KG1 (cell line): Measurements from ENCODE around the gene RAD51B.
"Not testable (repeated sequence)": the region's sequence is repeated elsewhere in the genome, so short reads cannot be mapped to it uniquely, and the experiment has no call there.

Source experiments
- DNase-seq: peaks from one replicate; lab custom pipeline; 2025; lab: John Stamatoyannopoulos, UW

The RAD51B gene

GRCh38 chr14:68749487-68750475, 930.2 kb downstream of the RAD51B start:
- DNase-seq, result no peak

GRCh38 chr14:68752271-68753006, 932.9 kb downstream of the RAD51B start:
- no peak for DNase-seq

GRCh38 chr14:68753690-68754089, 934.1 kb downstream of the RAD51B start:
- no peak for DNase-seq

GRCh38 chr14:68755016-68755353, 935.4 kb downstream of the RAD51B start:
- no peak for DNase-seq

DNA sequence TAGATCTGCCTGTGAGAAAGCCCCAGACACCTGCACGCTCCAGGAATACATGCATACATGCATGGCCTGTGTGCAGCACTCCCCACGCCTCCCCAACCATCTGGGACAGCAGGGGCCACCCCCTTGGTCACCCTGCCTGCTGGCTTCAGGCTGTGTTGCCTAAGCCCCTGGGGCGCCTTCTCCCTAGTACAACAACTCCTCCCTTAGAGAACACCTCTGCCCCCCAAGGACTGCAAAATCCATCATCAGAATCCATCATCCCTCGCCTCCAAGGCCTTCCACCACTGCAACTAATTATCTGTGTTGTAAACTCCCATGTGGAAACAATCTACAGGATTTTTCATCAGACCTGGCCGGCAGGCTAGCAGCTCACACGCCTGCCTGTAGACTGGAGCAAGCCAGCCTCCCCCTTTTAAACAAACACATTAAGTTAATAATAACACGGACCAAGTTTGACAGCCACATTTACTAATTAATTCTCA, 936.5 kb downstream of the RAD51B start:
- DNase-seq, result no peak

GRCh38 chr14:68756734-68757133, 937.2 kb downstream of the RAD51B start:
- no peak for DNase-seq

DNA sequence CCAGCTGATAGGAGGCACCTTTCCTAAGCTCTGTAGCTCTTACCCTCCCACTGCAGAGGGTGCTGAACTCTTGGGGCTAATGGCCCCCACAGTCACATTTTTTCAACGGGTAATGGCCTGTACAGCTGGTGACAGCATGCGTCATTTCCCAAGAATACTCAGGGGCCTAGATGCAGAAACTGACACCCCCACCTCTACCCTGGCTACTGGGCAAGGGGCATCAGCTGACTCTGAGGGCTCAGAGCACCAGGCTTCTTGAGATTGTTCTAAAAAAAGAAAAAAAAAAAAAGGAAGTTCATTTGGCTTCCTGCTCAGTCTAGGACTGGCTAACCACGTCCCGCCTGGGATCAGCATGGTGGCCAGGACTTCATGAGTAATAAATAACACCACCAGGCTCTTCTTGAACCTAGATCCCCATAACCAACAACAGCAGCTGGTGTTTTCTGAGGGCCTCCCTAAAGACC, 938.1 kb downstream of the RAD51B start:
- DNase-seq, result peak; percentile 86

DNA sequence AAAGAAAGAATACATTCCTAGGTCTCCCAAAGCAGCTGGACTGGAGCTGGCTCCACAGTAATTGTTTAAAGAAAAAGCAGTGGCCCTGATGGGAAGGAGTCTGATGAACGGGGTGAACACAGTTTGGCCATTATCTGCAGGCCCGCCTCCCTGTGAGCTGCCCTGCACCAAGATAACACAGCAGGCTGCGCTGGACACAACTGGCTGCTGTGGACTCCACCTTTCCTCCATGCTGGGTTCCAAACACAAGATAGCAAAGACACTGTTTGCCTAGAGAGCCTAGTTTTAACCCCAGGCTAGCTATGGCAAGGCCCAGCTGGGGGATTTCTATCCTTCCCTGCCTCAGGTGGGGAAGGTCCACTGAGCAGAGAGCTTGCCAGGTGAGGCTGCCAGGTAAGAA, 938.7 kb downstream of the RAD51B start:
- DNase-seq, result no peak

GRCh38 chr14:68759017-68759560, 939.5 kb downstream of the RAD51B start:
- DNase-seq, result no peak

DNA sequence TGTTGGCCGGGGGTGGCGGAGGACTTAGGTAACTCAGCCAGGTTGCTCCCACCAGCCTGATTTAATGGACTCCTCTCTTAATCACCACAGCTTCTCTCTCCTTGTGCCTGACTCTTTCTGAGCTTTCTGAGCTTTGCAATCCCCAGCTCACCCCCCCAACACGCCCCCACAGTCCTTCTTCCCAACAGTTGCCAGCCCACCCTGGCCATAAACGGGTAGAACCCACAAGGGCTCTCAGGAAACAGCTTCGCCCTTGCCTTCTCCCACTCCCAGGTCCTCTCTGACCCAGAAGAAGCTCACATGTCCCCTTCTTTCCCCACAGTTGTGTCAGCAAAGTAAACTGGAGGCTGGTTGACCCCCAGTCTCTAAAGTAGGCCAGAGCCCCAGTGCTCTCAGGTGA, 940.4 kb downstream of the RAD51B start:
- no peak for DNase-seq

GRCh38 chr14:68760761-68761160, 941.2 kb downstream of the RAD51B start:
- DNase-seq, result no peak

GRCh38 chr14:68761391-68761790, 941.8 kb downstream of the RAD51B start:
- DNase-seq, result no peak

DNA sequence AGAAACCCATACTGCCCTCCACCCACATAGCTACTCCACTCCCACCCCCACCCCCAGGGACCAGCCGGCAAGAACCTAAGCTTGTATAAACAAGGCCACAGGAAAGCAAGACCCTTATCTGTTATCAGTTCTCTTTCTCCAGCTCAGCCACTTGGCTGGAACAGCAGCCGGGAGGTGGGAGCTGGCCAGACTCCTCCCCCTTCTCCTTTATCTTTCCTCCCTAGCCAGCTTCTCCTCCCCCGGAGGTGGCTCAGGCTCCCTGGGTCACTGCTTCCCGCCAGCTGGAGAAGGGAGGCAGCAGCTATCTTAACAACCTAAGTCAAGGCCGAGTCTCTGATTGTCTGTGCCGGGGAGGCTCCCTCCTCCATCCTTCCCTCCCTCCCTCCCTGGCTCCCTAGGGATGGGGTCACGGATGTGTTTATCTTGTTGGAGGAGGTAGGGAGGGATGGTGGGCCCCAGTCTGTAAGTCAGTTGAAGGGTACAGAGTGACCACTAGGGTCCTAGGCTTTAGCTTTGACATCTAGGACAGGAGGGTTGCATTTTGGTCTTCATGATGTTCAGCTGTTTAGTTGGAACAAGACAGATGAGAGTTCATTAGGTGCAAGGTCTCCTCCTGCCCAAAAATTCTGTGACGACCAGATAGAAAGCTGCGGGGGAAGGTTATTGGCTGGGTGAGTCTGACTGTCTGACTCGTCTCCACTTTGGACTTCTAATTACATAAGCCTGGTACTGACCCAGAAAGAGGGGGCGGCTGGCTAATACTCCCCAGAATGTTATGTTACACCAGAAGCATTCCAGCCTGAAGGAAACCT, 943.6 kb downstream of the RAD51B start:
- DNase-seq, result no peak

- not testable (repeated sequence) for DNase-seq
Measured at GRCh38 chr14:68763843-68764242, 944.3 kb downstream of the RAD51B start.

- no peak for DNase-seq
Measured at GRCh38 chr14:68766299-68767247, 947.0 kb downstream of the RAD51B start.

DNA sequence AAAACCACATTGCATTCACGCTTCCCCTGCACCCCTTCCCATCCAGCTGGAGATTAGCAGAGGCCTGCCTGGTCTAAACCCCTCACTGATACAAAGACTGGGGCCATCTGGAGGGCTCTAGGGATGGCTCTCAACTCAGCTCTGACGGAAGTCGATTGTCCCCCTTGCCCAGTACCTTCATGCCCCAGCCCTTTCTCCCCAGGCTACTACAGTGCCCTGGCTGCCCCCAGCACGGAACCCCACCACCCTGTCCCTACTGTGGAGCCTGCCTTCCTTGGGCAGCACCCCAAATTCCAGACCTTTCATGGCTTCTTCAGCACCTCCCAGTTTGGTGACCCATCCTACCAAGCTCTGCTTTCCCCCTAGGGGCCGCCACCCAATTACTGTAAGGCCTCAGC, 947.7 kb downstream of the RAD51B start:
- DNase-seq, result no peak

DNA sequence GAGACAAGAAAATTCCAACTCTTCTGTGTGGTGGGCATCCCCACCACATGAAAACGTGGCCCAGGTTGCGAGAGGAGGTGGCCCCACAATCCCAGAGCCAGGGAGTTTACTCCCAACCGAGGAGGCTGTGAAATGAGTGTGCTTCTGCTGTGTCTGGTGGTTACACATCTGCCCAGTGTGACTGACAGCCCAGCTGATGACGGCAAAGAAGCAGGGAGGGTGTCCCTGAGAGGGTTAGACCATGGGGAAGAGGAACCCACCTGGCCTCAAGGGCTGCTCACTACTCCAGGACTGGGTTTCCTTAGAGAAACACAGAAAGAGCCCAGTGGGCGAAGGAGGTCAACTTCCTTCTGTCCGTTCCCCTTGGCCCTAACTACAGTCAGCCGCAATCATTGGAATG, 948.7 kb downstream of the RAD51B start:
- no peak for DNase-seq

DNA sequence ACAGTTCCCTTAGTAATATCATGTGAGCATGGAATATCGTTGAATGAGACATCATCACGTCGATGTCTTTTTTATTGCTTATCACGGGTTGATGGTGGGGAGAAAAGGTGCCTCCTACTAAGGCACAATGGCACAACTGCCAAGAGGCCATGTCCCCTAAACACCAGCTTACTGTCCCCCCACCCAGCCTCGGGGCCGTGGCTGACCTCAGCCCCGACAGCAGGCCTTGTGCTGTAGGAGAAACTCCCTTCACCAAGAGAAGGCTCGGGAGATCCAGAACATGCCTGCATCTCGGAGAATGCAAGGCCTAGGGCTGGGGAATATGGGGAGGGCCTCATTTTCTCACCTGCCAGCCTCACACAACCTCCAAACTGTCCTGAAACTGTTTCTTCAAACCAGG, 950.5 kb downstream of the RAD51B start:
- DNase-seq, result no peak

DNA sequence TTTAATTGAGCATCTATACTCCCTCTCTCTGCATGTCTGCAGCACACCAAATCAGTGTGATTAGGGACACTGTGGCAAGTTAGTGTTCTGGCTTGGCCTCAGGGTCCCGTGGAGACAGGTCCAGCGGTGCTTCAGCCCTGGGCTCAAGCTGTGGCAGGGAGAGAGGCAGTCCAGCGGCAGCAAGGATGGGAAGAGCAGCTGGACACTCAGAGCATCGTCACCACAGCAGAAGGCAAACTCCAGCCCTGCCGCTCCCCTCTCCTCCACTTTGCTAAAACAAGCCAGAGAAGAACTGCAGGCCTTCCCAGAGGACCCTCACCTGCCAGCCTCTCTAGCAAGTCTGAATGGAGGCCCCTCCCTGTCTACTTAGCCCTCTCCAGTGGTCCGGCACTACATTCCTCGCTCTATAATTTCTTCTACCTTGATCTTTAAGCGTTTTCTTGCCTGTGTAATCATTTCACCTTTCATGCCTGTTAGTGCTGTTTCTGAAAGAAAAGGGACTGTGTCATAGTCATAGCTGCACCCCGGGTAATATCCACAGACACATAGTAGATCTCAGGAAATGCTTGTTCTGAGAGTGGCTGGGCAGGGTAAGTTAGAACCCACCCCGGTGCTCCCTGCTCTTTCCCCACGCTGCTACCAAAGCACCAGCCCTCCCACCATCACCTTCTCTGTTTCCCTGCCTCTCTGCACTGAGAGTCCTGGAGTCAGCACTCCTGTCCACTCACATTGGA, 951.1 kb downstream of the RAD51B start:
- DNase-seq, result no peak

DNA sequence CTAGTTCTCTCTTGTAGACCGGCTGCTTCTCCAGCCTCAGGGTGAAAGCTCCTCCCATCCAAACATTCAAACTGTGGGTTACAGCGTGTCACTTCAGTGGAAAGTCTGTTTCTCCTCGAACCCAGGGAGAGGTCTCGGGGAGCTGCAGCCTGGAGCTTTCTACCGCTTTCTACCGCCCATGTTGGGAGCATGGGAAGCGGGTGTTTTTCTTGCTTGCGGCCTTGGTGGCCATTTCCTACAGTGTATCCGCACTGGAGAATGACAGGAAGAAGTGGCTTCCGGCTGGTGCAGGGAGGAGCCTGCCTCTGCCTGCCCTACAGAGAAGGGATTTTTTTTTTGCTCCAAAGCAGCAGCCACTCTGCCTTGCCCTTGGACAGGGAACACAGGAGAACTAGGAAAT, 952.1 kb downstream of the RAD51B start:
- DNase-seq, result peak; percentile 50
